GM12878 (cell line): Measurements from ENCODE around the gene COL8A2.

Source experiments
- BRCA1 ChIP-seq: IDR thresholded peaks from 2 replicates; pipeline ENCODE4 v1.6.1; 2011; ENCODE audit warnings: low read depth, low read length, improper control_type of control experiment
- CEBPB ChIP-seq, 2 experiments: fragments of 150-350 bp in 1 of 2; IDR thresholded peaks; 2 replicates each; pipeline ENCODE4 v1.6.1; 2012 to 2014; ENCODE audit warnings: low read depth in 2 of 2, low read length in 2 of 2, borderline replicate concordance in 1 of 2, inconsistent platforms in 1 of 2
- MXI1 ChIP-seq: fragments of 150-350 bp; IDR thresholded peaks from 2 replicates; pipeline ENCODE4 v1.6.1; 2011; ENCODE audit warnings: low read depth, mild to moderate bottlenecking, inconsistent platforms, low read length, improper control_type of control experiment
- NR2C2 ChIP-seq: IDR thresholded peaks from 2 replicates; pipeline ENCODE4 v1.6.1; 2011; ENCODE audit warnings: borderline replicate concordance, low read depth; ENCODE audit not compliant: control insufficient read depth, insufficient read length
- POLR2A ChIP-seq: IDR thresholded peaks from 2 replicates; pipeline ENCODE4 v1.6.1; 2011; ENCODE audit warnings: low read depth, mild to moderate bottlenecking, low read length
- POLR2AphosphoS5 ChIP-seq: IDR thresholded peaks from 2 replicates; pipeline ENCODE4 v1.6.1; 2011; ENCODE audit warnings: mild to moderate bottlenecking, low read length, inconsistent platforms
- ZNF274 ChIP-seq: IDR thresholded peaks from one replicate; pipeline ENCODE4 v1.8.0; 2011; ENCODE audit not compliant: insufficient read length, insufficient read depth
- TF ChIP-seq, protein P1 (sequence below): fragments of 450-650 bp; IDR thresholded peaks from 2 replicates; pipeline ENCODE4 v1.6.1; 2014; ENCODE audit warnings: mild to moderate bottlenecking

DNA sequence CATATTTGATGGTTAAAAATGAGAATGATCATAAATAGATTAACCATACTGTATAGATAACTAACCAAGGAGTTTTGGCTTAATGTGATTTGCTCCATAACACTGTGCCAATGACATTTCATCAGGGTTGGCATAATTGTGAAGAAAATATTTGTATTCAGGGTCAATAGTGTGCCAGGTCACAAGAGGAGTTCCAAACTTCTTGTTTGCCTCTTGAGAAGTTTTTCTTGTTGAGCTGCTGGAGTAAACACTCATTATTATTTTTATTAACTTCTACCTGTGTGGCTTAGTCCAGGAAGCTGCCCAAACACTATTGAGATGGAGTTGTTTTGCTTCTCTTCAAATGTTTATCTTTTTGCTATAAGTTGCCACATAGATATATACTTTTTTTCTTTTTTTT, 38.4 kb upstream of the COL8A2 start:
- TF ChIP-seq POLR2A (no peak), BRCA1 (no peak), MXI1 (no peak), POLR2AphosphoS5 (no peak), ZNF274 (no peak), CEBPB (IDR thresholded peaks at IDR 0.05; ENCODE audit: borderline replicate concordance in 1 of 2, low read depth in 2 of 2, low read length in 2 of 2) (no peak), NR2C2 (no peak)
- TF ChIP-seq, protein P1, sequence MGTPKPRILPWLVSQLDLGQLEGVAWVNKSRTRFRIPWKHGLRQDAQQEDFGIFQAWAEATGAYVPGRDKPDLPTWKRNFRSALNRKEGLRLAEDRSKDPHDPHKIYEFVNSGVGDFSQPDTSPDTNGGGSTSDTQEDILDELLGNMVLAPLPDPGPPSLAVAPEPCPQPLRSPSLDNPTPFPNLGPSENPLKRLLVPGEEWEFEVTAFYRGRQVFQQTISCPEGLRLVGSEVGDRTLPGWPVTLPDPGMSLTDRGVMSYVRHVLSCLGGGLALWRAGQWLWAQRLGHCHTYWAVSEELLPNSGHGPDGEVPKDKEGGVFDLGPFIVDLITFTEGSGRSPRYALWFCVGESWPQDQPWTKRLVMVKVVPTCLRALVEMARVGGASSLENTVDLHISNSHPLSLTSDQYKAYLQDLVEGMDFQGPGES = no peak
